ENCODE data around the gene SHPK.

SHPK gene, protein sequence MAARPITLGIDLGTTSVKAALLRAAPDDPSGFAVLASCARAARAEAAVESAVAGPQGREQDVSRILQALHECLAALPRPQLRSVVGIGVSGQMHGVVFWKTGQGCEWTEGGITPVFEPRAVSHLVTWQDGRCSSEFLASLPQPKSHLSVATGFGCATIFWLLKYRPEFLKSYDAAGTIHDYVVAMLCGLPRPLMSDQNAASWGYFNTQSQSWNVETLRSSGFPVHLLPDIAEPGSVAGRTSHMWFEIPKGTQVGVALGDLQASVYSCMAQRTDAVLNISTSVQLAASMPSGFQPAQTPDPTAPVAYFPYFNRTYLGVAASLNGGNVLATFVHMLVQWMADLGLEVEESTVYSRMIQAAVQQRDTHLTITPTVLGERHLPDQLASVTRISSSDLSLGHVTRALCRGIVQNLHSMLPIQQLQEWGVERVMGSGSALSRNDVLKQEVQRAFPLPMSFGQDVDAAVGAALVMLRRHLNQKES

DNA sequence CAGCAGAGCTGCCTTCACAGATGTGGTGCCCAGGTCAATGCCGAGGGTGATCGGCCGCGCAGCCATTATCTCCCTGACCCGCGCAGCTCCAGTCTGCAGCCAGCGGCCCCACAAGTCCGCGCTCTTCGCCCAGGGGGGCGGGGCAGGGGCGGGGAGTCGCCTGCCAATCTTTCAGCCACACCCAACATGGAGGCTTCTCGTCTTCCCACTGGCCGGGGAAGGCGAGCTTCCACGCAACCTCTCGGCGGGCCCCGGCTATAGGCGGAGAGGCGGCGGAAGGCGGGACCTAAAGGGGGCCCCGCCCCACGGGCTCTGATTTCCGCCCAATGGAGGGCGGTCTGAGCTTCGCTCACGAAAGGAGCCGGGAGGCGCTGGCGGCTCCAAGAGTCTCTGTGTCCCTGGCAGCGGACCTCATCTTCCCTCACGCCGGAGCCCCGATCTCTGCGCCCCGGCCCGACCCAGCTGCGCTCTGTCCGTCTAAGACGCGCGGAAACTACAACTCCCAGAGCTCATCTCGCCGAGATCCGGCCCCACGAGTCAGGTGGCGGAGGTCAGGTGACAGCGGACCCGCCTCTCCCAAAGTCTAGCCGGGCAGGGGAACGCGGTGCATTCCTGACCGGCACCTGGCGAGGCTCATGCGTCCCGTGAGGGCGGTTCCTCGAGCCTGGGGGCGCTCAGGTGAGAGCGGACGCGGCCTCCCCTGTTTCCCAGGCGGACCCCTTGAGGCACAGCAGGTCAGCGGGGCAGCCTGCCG, at the start of gene SHPK, which contains the start of gene CTNS:
SHPK (minus strand) TSS at position 97 of the 754 bp plus-strand sequence; CDS start at position 66, 31 bp downstream.
CTNS (plus strand) TSS at position 607 of the 754 bp plus-strand sequence. CDS start 3,447 bp downstream, outside the sequence.
- DNase-seq: peak; percentile 96

DNA sequence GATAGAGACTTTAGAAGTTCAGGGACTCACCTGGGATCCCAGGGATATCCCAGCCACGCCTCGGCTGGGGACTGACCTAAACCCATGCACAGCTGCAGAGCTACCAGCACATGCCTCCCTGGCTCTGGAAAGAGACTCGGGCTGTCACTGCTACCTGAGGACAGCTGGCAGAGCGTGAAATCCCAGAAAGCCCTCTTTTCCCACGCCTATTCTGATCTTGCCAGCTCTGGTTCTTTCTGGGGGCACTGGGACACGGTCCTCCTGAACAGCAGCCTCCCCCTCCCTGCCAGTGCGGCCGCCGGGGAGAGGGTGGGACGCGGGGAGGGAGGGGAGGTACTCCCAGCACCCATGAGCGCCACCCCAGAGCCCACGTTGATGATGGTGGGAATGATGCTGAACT, 49.1 kb upstream of the SHPK start:
- DNase-seq: no peak

DNA sequence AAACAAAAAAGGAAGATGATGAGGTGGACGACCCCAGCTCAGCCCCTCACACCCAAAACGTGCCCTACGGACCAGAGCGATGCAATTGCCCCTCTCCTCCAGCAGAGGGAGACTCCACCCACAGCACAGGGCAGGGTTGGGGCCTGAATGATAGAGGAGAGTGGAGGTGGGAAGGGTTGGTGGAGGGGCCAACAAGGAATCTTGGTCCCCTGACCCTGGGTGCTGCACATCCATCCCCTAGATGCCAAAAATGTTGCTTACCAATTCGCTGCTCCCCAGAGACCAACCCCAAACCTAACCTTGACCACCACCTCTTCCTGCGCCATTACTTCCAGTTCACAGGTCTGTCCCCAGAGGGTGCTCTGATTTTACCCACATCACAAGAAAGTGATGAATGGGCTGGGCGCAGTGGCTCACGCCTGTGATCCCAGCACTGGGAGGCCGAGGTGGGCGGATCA, 47.0 kb upstream of the SHPK start:
- peak; percentile 46 for DNase-seq

DNA sequence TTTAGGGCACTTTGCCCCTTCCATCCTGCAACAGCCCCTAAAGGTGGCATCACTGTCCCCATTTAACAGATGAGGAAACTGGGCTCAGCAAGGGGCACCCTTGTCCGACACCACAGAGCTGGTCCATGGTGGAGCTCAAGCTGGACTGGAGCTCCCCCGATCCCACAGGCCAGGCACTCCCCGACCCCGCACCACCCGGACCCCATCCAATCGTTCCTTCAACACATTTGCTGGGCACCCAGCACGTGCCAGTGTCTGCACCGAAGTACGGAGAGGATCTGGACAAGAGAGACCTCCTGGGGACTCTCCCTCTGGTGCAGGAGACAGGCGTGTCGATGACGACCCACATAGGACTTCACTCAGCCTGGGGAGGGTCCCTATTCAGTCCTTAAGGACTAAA, 46.0 kb upstream of the SHPK start:
- DNase-seq: no peak

DNA sequence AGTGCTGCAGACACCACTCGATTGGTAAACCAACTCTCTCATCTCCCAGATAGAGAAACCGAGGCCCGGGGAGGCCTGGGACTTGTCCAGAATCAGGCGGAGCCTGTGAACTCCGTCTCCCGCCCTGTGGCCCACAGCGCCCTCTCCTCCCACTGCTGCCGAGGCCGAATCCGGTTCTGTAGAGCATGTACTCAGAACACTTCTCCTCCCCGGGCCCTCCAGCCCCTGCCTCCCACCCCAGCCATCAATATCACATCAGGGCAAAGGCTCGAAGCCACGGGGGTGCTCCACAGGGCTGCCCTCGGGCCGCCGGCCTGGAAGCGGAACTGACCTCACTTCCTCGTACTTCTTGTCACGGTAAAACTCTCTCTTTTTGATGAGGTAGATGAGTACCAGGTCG, 45.5 kb upstream of the SHPK start:
- no peak for DNase-seq

DNA sequence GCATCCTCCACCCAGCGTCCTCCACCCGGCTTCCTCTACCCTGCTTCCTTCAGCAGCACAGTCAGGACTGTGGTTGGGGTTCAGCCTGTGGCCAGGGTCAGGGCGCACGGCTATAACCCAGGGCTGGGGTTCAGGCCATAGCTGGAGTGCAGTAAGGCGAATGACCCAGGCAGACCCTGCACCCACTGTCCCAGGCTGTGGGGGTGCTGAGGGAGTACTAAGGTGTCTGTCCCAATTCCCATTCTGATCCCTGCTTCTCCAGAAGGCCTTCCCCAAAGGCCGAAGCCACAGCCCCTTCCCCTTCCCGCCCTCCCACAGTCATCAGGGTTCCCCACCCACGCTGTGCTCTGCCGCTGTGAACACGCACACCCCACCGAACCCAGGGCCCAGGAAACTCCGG, 45.0 kb upstream of the SHPK start:
- DNase-seq: no peak

DNA sequence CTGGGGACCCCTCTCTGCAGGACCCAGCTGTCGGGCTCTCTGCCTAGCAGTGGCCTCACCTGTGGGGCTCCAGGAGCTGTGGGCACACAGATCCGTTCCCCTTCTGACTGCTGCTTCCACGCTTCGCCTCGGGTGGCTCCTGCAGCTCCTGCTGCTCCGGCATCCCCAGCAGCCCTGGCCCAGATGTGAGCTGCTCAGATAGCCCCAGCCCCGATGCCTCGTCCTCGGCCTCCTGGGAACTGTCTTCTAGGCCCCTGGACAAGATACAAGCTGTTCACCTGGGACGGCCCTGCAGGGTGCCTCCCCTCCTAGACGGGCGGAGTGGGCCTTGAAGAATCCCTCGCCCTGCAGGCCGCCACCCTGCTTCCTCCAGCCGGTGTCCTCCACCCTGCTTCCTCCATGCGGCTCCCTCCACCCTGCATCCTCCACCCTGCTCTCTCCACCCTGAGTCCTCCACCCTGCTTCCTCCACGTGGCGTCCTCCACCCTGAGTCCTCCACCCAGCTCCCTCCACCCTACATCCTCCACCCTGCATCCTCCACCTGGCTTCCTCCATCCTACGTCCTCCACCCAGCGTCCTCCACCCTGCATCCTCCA, 43.6 kb upstream of the SHPK start:
- DNase-seq: no peak

DNA sequence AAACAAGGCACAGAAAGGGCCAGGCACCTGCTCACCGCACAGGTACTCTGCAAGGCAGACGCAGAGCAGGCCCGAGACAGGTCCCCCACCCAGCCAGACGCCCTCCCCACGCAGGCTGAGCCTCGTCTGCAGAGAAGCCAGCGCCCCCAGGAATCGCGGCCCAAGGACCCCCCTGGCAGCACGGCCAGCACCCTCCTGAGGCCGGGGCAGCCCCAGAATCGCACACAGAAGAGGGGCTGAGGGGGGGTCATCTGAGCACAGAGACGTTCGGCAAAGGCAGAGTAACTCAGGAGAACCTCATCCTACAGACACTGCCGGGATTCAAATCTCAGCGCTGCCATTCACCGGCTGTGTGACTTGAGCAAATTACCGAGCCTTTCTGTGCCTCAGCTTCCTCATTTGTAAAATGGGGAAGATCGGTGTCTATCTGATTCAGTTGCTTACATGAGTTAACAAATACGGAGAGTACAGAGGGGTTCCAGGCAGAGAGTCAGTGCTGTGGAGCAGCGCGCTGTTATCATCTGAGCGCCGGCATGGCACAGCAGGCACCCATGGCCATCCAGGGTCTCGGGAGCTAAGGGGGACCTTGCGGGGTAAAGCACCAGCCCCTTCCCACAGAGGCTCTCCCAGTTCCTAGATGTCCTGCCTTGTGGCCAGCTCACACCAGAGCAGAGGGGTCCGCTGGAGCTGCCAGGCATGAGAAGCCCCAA, 42.9 kb upstream of the SHPK start:
- DNase-seq: peak; percentile 8

DNA sequence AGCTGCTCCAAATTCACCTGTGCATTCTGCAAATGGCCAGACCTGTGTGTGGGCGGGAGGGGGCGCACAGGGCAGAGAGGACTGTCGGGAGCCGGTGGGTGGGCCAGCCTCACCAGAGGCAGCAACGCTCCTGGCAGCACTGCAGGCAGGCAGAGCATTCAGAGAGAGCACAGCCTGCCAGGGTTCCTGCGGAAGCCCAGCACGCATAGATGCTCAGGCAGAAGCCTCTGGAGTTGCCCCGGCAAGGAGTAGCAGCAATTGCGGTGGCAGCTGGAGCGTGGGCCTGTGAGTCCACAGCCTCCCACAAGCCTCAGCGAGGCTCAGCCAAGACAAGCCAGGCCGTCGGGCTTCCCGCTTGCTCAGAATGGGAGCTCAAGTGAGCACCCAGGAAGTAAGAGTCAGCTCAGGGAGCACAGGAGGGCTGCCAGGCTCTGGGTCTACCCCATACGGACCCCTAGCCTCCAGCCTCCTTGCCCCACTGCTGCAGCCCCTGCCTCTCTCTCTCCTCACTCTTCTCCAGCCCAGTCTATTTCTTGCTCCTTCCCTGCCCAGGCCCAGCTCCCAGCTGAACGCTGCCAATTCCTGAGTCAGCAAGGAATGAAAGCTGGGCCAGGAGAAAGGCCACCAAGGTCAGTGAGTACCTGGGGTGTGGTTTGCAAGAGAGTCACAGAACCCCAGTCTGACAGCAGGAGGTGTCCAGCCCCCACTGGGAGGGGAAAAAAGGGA, 42.2 kb upstream of the SHPK start:
- no peak for DNase-seq

DNA sequence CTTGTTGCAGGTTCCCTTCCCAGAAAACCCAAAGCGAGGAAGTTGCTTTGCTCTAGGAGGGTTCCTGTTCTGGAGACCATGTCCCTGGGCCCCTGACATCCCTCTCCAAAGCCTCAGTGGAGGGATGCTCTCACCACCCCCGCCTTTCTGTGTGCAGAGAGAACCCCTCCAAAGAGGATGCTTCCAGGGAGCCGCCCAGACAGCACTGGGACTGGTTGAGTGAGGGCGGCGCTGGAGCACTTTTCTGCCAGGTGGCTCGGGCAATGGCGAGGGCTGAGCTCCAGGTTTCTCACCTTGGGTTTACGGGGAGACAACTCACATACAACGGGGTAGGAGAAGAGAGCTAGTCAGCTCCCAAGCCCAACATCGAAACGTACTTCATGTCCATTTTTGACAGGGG, 39.8 kb upstream of the SHPK start:
- DNase-seq: no peak

DNA sequence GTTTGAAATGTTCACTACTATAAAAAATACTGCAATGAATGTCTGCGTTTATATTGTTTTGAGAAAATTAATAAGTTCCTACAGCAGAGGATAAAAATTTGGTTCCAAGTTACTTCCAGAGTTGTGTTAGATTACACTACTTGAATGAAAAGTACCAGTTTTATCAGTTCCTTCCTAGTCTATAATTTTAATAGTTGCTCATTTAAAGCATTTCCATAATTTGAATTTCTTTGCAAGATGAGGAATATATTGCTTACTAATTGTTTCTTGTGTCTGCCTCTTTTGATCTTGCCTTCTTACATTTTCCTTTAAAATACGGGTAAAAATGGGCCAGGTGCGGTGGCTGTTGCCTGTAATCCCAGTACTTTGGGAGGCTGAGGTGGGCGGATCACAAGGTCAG, 36.5 kb upstream of the SHPK start:
- no peak for DNase-seq

DNA sequence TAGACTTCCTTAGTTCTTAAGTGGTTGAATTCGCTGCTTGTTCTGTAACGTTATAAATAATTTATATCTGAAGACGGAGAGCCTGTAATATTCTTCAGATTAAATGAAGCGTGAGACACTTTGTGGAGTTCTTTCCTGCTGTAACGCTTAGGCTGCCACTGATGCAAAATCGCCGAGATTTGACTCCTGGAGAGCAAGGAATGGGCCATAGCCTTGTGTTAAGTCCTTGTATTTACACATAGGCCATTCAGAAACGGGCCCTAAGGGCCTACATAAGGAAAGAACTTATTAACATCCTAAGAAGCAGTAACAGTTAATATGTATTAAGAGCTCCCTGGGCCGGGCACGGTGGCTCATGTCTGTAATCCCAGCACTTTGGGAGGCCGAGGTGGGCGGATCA, 33.5 kb upstream of the SHPK start:
- DNase-seq: no peak

DNA sequence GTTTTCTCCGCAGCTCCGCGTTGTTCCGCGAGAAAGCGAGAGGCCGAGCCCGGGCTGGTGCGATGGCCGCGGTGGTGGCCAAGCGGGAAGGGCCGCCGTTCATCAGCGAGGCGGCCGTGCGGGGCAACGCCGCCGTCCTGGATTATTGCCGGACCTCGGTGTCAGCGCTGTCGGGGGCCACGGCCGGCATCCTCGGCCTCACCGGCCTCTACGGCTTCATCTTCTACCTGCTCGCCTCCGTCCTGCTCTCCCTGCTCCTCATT, 33.0 kb upstream of the SHPK start:
- DNase-seq: no peak

DNA sequence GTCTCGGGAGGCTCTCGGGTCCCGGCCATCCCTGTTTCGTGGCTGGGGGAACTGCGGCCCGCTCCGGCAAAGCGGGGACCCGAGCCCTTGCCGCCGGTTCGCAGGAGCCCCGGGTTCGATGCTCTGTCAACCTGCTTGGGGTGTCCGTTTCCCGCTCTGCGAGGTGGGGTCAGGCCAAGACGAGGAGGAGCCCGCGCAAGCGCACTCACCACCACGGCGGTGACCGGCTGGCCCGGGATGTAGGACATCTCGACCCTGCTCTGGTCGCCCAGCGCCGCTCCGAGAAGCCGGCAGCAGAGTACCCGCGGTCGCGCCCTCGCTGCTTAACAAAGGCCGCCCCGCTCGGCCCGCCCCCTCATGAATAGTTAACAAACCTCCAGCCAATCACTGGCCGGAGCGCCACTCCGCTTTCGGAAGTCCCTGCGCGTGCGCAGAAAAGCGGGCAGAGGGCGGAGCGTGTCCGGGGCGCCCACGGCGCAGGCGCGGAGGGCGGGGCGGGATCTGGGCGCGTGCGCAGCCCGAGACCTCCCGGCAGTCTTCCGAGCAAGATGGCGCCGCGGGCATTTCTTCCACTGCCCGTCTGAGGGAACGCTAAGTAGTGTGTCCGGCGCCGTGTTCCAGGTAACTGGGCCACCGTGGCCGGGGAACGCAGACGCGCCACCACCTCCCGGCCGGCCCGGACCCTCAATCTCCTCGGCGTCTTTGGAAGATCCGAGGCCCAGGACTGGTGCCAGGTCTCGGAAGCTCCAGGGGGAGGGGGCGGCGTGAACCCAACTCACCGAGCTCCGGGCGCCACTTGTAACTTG, 32.4 kb upstream of the SHPK start, which contains the start of the genes EMC6 and TAX1BP3:
EMC6 (plus strand) TSS at position 534 of the 806 bp plus-strand sequence. CDS start 335 bp downstream, outside the sequence.
TAX1BP3 (minus strand) TSS at position 300 of the 806 bp plus-strand sequence; CDS start at position 248, 52 bp downstream.
- peak; percentile 94 for DNase-seq

DNA sequence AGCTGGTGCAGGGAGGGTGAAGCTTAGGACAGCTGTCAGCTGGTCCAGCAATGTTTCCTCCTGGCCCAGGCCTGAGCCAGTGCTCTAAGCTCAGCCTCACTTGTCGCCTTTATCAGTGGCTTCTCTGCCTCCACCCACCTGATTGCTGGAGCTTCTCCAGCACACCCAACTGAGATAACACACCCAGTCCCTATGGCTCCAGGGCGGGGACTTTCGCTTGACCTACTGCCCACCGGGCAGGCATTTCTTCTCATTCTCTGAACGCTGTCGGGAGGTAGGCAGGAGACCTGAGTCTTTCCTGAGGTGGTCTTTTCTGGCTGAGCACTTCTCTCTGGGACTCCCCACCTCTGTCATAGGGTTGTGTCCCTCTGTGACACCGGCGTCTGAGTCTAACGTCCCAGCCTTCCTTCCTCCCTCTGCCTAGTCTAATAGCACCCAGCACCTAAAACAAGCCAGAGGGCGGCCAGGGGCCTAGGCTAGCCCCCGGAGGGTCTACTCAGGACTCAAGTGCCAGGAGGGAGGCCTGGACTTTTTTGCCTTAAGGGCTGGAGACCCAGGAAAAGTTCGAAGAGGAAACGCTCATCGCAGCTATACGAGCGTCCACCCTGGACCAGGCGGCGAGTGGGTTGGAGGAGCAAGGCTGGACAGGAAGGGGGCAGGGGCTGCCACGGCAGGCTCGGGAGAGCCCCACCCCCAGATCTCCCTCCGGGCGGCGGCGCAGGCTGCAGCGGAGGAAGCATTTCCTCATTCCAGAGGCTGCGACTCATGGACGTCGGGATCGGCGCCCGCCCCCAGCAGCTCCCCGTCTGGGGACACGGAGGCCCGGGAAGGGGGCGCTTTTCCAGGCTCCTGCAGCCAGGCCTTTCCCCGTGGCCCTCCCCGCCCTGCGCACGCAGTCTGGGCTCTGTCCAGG, 31.6 kb upstream of the SHPK start:
- peak; percentile 46 for DNase-seq

DNA sequence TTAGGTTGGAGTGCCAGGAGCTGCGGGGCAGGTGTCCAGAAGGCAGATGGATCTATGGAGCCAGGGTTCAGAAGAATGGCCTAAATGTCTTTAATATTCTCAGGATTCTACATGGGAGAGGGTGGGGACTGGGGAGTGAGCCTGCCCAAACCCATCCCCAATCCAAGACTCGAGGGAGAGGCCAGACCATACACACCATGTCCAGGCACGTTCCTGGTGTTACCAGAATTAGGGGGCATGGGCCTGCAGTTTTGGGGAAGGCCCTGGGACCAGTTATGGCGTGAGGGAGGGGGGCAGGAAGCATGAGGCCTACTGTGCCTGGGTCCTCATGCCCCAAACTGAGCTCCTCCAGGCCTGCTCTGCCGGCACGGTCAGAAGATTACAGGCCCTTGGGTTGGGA, 30.5 kb upstream of the SHPK start:
- no peak for DNase-seq

DNA sequence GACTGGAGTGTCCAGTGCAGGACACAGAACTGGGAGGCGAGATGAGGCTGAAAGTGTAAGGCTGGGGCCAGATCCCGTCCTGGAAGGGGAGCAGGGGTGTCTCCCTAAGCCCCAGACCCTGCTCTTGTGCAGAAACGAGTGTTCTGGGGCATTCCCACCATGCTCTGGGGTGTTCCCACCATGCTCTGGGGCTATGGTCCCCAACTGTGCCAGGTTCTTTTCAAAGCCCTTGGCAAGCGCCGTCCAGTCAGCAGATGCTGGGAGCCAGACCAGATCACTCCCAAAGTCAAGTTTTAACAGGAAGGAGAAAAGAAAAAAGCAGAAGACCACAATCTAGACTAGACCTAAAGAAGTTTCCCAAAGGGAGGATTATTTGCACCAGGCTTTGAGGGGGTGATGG, 29.8 kb upstream of the SHPK start:
- no peak for DNase-seq

DNA sequence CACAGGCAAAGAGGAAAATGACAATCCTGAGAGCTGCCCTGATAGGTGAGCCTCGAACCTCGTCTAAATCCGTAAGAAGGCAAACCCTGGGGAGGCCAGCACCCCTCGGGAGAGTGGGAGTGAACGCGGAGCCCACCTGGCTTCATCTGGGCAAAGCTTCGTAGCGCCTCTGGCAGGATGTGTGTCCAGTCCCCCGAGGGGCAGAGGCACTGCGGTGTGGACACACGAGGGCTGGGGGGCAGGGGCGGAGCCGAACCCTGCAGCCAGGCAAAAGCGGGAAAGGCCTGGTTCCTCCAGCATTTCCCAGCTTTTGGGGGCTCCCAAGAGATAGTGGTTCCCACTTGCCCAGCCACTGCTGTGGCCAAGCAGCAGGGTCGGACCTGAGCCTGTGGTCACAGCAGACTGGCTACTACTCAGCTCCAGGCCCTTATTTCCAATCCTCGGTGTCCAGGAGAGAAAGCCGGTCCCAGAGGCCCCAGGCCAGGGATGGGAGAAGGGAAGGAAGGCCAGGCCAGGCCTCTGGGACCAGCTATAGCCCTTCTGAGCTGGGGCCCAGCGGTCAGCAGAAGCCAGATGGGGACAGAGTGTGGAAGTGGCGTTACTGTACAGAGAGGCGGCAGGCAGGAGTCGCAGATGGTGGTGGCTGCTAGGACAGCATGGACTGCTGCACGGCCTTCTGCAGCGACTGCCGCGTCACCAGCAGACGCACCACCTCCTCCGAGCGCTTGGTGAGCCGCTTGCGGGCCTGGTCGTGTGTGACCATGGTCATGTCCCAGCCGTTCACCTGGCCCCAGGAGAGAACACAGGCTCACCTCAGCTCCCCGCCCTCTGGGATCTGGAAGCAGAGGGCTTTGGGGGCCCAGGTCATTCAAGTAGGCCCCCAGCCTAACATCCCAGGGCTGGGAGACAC, 27.3 kb upstream of the SHPK start:
- DNase-seq: no peak

DNA sequence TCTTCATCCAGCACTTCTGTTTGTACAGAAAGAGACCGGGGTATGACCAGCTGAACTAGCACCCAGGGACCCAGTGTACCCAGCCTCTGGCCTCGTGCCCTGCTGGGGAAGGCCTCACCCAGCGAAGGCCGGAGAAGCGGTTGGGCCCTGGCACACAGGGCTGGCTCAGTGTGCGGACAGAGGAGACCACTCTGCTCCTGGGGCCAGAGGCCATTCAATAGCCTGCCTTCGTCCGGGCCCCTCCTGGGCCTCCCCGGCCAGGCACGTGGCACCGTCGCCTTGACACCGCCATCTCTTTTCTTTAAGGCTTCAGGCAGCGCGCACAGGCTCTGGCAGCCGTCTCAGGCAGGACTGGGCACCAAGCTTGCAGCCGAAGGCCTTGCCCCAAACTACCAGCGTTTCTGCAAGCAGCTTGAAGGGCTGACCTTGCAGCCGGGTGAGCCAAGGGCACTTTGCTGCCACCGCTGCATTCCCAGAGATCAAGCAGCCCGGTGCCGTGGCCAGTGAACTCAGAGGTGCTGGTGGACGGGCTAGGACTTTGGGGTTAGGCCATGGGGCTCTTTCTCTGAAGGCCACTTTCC, 24.4 kb upstream of the SHPK start:
- DNase-seq: no peak
